Measurements from ENCODE around the gene SPPL3.

DNA sequence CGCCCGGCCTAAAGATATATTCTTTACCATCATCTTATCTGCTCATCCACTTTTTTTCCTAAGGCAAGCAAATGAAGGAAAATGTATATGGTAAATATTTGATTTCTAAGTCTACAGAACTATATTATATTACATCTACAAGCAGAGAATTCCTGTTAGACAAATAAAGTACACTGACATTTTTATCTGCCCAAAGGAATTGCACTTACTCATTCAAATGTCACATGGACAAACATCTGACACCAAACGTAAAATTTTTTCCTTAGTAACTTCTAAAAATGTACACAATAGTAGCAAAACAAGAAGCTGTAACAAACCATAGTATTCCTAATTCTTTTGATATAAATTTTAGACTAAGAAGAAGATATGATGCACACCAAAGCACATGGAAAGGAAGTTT is 51.0 kb downstream of the SPPL3 start:
- TF ChIP-seq CSDC2 (CRISPR knock-in tag; IDR thresholded peaks at IDR 0.05) = no peak
- TF ChIP-seq, protein P1, sequence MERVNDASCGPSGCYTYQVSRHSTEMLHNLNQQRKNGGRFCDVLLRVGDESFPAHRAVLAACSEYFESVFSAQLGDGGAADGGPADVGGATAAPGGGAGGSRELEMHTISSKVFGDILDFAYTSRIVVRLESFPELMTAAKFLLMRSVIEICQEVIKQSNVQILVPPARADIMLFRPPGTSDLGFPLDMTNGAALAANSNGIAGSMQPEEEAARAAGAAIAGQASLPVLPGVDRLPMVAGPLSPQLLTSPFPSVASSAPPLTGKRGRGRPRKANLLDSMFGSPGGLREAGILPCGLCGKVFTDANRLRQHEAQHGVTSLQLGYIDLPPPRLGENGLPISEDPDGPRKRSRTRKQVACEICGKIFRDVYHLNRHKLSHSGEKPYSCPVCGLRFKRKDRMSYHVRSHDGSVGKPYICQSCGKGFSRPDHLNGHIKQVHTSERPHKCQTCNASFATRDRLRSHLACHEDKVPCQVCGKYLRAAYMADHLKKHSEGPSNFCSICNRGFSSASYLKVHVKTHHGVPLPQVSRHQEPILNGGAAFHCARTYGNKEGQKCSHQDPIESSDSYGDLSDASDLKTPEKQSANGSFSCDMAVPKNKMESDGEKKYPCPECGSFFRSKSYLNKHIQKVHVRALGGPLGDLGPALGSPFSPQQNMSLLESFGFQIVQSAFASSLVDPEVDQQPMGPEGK (CRISPR knock-in tag; IDR thresholded peaks at IDR 0.05; ENCODE audit: borderline replicate concordance) = no peak
- TF ChIP-seq ZFP3 (CRISPR knock-in tag; IDR thresholded peaks at IDR 0.05) = no peak
- TF ChIP-seq PPARA (CRISPR knock-in tag; IDR thresholded peaks at IDR 0.05; ENCODE audit: borderline replicate concordance) = no peak
- TF ChIP-seq ZNF565 (CRISPR knock-in tag; conservative IDR thresholded peaks at IDR 0.05; ENCODE audit: low read depth) = no peak
- TF ChIP-seq SNAI2 (CRISPR knock-in tag; IDR thresholded peaks at IDR 0.05) = no peak
- TF ChIP-seq ZC3H10 (CRISPR knock-in tag; IDR thresholded peaks at IDR 0.05) = no peak
- no peak for TF ChIP-seq GLIS3 (CRISPR knock-in tag; IDR thresholded peaks at IDR 0.05)
- TF ChIP-seq, protein P2, sequence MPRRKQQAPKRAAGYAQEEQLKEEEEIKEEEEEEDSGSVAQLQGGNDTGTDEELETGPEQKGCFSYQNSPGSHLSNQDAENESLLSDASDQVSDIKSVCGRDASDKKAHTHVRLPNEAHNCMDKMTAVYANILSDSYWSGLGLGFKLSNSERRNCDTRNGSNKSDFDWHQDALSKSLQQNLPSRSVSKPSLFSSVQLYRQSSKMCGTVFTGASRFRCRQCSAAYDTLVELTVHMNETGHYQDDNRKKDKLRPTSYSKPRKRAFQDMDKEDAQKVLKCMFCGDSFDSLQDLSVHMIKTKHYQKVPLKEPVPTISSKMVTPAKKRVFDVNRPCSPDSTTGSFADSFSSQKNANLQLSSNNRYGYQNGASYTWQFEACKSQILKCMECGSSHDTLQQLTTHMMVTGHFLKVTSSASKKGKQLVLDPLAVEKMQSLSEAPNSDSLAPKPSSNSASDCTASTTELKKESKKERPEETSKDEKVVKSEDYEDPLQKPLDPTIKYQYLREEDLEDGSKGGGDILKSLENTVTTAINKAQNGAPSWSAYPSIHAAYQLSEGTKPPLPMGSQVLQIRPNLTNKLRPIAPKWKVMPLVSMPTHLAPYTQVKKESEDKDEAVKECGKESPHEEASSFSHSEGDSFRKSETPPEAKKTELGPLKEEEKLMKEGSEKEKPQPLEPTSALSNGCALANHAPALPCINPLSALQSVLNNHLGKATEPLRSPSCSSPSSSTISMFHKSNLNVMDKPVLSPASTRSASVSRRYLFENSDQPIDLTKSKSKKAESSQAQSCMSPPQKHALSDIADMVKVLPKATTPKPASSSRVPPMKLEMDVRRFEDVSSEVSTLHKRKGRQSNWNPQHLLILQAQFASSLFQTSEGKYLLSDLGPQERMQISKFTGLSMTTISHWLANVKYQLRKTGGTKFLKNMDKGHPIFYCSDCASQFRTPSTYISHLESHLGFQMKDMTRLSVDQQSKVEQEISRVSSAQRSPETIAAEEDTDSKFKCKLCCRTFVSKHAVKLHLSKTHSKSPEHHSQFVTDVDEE (CRISPR knock-in tag; IDR thresholded peaks at IDR 0.05) = no peak
- no peak for TF ChIP-seq RARB (CRISPR knock-in tag; IDR thresholded peaks at IDR 0.05)
- TF ChIP-seq TOX (CRISPR knock-in tag; IDR thresholded peaks at IDR 0.05; ENCODE audit: borderline replicate concordance) = no peak
- no peak for TF ChIP-seq ZFP30 (CRISPR knock-in tag; IDR thresholded peaks at IDR 0.05)
- no peak for TF ChIP-seq ESRRG (CRISPR knock-in tag; IDR thresholded peaks at IDR 0.05)
- no peak for TF ChIP-seq BACH2 (CRISPR knock-in tag; IDR thresholded peaks at IDR 0.05; ENCODE audit: borderline replicate concordance)

All from SK-N-SH treated with all-trans-retinoic acid at 6 μM for 48 hours (cell line).